GM19035 (cell line): ENCODE measurements around the gene LBHD2.
"Not testable (repeated sequence)": the region's sequence is repeated elsewhere in the genome, so short reads cannot be mapped to it uniquely, and the experiment has no call there.

ENCODE experiments used
- ATAC-seq: cut with Tn5 transposase; IDR thresholded peaks from one replicate; pipeline ENCODE4 v1.9.1; 2021; ENCODE audit not compliant: unreplicated experiment

The LBHD2 gene

DNA sequence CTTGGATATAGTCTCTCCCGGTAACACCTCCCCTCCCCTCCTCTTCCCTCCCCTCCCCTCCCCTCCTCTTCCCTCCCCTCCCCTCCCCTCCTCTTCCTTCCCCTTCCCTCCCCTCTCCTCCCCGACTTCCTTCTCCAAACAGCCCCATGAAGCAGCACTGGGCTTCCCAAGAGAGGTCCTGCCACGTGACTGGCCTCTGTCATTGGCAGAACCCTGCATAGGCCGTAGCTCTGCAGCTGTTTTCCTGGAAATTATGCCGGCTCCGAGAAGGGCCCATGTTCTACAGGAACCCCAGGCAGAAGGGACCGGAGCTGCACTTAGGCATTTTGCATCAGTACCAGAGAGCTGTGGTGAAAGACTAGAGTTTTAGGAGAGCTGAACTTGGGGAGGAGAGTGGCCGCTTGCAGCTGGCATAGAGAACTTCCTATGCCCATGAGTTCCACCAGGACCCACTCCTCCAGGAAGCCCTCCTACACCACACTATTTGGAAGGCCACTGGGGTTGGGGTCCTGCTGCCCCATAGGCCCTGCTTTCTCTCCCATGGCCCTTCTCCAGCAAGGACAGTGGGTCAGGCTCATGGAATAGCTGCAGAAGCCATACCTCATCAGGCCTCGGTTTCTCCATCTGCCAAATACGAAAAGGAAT, 34.1 kb downstream of the LBHD2 start:
- no peak for ATAC-seq

DNA sequence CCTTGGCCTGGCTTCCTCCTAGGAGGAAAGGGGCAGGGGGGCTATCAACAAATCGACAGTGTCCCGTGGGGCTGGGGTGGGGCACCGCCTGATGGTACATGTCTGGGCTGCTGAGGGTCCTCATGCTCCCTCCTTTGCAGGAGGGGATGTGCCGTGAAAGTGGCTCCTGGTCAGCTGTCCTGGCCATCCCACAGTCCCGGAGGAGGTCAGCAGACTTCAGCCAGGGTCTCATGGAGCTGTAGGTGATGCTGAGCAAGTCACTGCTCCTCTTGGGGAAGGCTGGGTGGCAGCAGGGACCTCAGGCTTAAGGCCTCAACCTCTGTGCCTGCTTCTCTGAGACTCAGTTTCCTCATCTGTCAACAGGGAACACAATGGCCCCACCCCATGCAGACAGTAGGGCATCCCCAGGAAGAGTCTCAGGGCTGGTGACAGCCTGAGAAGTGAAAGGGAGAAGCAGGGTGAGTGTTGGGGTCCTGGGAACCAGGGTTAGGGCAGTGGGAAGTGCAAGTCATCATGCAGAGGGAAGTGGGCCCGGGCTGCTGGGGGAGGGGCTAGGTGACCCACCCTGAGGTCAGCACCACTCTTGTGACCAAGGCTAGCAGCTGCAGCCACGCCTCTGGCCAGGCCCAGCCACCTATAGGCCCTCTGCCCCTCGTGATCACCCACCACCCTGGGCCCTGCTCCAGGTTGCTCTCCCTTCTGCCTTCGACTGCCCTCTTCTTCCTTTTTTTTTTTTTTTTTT, 34.8 kb downstream of the LBHD2 start:
- ATAC-seq = no peak

DNA sequence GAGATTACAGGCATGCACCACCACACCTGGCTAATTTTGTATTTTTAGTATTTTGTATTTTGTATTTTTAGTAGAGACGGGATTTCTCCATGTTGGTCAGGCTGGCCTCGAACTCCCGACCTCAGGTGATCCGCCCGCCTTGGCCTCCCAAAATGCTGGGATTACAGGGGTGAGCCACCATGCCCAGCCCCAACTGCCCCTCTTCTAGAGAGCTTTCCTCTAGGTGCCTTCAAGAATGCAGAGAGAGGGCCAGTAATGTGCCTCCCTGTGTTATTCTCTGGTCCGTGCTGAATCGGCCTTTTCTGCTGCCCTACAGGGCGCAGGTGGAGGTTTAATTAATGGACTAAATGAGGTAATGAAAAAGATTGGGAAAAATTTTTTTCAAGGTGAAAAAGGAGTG, 35.5 kb downstream of the LBHD2 start:
- not testable (repeated sequence) for ATAC-seq

DNA sequence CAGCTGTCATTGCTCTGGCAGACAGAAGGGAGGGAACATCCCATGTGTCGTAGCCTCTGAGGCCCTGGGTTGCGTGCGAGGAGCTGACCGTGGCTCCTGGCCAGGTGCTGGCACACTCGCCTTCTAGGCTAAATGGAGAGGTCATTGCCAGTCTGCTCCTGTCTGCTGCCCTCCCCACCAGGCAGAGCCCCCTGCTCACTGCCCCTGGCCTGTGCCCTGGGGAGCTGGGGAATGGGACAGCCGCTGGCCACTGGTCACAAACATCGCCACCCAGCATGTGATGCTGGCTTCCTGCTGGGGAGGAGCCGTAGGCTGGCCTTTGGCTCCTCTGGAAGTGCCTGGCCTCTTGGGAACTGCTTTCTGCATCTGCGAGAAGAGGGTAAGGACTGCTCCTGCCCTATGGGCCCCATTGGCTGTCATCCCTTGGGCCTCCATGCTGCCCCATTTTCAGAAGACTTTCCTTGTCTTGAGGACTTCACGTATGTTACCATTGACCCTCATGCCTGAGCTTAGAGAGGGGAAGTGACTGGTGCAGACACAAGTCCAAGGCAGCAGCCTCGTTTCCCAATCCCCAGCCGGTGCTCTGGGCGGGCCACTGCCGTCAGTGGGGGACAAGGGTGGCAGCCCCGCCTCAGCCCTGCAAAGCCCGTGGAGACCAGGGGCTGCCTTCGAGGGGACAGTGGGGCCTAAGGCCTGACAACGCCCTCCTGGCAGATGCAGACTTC, 37.3 kb downstream of the LBHD2 start:
- no peak for ATAC-seq

DNA sequence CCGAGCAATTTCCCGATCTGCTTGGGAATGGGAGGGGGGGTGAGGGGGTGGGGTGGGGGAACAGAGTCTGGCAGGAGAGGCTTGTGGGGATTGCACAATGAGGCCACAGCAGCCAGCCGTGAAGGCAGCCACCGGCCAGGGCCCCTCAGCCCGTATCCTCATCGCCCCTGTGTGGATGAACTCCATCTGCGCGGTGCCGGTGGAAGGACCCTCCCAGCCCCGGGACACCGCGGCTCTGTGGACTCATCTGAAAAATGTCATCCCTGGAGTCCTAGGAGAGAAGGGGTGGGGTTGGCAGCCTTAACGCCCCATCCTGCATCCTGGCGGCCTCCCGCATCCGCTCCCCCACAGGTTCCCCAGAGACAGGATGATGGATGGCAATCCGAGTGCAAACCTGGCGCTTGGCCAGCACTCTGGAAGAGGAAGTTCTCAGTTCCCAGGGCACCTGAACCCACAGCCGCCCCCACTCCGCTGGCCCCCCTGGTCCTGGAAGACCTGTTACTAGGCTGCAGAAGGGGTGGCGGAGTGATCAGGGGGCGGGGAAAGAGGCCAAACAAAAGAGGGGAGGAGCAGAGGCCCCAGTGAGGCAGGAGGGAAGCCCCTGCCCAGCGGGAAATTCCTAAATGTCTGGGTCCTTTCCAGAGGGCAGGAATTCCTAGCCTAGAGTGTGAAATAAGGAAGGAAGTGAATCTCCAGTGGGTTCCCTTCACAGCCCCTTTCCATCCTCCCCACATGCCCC, 38.0 kb downstream of the LBHD2 start:
- no peak for ATAC-seq

DNA sequence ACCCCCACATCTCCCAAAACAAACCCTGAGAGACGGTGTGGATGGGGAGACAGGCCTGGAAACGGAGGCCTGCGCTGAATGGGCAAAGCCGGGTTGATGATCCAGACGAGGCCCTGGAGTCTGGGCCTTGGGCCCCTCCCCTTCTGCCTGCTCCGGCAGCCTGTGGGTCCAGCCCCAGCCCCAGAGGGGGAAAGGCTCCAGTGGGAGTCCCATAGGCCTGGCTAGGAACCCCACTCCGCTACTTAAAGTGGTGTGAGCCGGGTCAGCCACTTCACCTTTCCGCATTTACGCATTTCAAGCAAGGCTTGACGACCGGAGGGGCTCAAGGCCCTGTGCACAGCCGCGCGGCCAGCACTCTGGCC, 38.6 kb downstream of the LBHD2 start:
- no peak for ATAC-seq

DNA sequence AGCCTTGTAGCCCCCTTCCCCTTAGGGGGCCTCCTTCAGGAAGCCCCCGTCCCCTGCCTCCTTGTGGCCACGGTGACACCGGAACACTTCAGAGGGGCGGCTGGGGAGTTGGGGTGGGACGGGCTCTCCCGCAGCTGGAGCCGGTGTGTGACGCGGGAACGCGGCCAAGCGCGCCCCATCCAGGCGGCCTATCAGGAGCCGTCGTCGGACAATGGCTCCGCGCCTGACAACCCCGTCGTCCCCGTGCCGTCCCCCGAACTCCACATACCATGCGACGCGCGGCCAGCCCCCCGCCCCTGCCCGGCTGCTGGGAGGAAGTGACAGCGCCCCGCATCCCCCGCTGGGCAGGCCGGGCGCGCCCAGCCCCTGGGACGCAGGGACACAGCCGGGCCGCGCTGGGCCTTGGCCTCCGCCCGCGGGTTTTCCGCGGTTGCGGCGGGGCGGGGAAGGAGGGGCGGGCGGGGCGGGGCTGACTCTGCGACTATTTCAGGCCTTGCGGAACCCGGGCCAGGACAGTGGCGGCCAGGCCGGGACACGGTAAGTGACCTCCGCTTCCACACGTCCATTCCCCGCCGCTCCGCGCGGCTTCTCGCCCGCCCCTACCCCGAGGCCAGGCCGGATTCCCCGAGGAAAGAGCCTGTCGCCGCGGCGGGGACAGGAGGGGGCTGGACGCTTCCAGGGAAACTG, 39.1 kb downstream of the LBHD2 start, which contains the start of gene TNFAIP2:
TSS of gene TNFAIP2 (plus strand) at position 515 of the 687 bp plus-strand sequence. CDS start 2,997 bp downstream, outside the sequence.
- no peak for ATAC-seq

DNA sequence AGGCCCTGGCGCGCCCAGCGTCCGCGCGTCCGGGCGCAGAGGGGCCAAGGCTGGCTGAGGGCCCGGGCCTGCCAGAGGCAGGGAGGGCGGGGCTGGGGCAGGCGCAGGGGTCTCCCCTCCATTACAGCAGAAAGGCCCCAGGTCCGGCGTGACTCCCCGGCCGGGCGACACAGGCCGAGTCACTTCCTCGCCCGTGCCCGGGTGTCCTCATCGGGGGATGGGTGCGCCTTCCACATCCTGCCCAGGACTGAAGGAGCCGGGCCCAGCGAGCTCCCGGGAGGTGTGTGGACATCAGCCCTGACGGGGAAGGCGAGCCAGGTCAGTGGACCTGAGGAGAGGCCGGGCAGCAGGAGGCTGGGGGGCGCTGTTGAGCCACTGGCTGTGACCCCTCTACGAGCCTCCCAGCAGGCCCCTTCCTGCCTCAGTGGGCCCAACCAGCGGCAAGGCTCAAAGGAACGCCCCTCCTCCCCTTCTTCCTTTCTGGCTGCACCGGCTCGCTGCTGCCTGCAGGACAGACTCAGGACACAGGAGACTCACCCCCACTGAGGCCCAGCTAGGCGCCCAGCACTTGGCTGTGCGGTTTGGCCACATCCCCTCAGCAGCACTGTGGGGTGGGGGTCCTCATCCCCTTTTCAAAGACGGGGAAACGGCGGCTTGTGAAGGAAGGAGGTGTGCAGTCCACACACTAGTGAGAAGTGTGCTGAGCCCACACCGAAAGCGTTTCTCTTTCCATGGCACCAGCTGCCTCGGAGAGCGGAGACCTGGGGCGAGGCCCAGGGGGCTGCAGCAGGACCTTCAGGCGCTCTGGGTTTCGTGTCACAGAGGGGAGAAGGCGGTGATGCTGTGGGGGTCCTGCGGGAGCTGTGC, 39.9 kb downstream of the LBHD2 start:
- ATAC-seq = no peak

DNA sequence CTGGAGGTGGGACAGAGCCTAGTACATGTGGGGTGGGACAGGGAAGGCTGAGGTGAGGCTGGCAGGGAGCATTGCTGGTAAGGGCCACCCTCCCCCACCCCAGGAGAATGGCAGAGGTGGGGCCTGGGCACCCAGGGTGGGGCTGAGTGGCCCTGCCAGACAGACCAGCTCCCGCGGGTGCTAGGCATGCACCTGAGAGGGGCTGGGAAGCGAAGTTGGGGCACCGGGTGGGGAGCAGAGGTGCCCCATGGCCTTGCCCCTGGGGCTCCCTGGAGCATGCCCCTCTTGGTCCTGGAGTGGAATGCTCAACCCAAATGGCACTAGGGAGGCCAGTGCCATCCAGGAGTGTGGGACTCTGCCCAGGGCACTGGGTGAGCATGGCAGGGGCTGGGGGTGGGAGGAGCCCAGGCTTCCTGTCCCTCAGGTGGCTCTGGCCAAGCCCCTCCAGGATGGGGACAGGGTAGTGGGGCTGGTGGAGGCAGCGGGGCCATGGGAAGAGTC, 40.5 kb downstream of the LBHD2 start:
- no peak for ATAC-seq

DNA sequence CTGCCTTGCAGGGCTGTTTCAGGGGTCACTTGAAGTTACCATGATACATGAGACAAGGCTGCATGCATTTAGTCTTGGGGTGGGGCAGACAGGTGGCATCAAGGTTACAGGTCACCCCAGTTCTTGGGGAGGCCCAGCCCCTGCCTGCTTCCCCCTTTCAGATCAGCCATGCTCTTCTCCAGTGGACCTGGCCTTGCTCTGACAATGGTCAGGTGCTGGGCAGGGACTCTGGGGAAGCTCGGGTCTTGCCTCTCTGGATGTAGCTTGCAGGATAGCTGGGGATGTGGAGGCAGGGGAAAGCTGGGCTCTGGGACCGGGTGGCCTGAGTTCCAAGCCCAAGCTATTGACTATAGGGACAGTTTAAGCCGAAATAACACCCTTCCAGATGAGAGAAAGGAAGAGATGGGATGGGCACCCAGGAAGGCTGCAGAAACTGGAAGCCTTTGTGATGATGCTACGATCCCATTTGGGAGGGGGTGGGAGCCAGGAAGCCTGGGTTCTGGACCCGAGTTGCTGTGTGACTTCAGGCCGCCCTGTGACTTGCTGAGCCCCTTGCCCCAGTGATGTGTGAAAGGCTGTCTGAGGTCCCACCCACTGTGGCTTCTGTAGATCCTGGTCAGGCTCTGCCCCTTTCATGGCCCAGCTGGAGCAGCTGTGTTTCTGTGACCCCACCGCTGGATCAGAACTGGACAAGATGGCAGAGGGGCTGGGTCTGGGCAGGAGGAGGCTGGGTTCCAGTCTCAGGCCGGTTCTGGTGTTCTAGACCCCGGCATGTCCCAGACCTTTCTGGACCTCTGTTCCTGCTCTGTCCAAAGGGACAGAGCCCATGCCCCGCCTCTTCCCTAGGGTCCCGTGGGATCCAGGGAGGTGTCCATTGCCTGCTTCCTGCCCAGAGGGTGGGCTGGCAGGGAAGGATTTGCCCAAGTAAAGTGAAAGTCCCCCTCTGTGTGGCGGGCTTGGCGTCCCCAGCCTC, 41.4 kb downstream of the LBHD2 start:
- ATAC-seq = no peak

DNA sequence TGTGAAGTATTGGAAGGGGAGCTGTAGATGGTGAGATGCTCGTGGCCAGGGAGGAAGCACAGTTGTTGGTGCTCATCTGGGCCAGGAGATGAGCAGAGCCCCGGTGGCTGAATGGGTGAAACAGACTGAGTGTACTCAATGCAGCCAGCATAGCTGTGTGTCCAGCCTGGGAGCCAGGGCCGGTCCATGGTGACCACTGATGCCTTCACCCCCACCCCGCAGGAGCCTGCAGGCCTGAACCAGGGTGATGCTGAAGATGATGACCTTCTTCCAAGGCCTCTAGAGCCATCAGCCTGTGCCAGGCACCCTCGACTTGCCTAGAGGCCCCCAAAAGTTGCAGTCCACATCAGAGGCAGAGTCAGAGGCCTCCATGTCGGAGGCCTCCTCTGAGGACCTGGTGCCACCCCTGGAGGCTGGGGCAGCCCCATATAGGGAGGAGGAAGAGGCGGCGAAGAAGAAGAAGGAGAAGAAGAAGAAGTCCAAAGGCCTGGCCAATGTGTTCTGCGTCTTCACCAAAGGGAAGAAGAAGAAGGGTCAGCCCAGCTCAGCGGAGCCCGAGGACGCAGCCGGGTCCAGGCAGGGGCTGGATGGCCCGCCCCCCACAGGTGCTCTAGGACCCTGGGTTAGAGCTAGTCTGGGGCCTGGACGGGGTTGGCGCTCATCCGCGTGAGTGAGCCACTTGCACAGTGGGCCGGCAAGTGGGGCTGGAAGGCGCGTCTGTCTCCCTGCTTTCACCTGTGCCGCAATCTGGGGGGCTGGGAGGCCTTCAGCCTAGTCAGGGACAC, 42.3 kb downstream of the LBHD2 start:
- ATAC-seq = no peak

DNA sequence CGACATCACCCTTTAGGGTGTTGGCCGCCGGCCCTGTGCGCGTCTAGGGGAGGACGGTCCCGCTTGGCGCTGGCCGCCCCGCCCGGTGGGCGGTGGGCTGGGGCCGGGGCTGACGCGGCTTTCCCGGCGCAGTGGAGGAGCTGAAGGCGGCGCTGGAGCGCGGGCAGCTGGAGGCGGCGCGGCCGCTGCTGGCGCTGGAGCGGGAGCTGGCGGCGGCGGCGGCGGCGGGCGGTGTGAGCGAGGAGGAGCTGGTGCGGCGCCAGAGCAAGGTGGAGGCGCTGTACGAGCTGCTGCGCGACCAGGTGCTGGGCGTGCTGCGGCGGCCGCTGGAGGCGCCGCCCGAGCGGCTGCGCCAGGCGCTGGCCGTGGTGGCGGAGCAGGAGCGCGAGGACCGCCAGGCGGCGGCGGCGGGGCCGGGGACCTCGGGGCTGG, 42.9 kb downstream of the LBHD2 start:
- ATAC-seq = no peak

DNA sequence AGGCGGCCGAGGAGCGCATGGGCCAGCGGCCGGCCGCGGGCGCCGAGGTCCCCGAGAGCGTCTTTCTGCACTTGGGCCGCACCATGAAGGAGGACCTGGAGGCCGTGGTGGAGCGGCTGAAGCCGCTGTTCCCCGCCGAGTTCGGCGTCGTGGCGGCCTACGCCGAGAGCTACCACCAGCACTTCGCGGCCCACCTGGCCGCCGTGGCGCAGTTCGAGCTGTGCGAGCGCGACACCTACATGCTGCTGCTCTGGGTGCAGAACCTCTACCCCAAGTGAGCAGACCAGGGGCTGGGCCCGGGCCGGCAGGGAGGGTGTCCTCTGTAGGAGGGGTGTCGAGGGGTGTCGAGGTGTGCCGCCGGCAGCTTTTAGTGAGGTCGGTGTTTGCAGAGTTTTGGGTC, 43.3 kb downstream of the LBHD2 start:
- ATAC-seq = no peak

DNA sequence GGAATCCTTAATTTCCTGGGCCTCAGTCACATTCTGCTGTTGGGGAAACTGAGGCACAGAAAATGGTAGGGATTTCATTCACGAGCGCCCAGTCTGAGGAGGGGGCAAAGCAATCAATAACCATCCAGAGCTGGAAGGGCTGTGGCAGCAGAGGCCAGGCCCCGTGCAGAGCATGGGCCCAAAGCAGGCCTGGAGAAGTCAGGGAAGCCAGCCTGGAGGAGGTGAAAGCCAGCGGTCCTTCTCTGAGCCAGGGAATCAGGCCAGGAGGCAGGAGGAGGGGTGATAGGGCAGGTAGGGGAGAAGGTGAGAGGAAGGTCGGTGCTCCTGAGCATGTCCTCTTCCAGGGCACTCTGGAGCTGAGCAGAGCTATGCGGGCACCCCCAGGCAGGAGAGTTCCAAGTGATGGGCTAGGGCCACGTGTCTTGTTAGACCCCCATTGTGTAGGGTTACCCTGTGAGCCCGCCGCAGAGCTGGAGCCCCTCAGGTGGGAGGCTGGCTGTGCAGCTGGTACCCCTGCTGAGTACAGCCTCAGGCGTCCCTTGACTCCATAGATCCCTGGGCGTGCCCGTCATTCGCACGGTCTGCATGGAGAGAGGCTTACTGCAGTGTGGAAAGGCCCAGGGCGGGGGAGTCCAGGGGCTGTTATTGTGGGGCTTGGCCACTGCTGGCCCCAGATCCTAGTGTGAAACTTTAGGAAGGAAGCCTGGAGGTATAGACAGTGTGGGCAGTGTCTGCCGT, 44.0 kb downstream of the LBHD2 start:
- no peak for ATAC-seq

DNA sequence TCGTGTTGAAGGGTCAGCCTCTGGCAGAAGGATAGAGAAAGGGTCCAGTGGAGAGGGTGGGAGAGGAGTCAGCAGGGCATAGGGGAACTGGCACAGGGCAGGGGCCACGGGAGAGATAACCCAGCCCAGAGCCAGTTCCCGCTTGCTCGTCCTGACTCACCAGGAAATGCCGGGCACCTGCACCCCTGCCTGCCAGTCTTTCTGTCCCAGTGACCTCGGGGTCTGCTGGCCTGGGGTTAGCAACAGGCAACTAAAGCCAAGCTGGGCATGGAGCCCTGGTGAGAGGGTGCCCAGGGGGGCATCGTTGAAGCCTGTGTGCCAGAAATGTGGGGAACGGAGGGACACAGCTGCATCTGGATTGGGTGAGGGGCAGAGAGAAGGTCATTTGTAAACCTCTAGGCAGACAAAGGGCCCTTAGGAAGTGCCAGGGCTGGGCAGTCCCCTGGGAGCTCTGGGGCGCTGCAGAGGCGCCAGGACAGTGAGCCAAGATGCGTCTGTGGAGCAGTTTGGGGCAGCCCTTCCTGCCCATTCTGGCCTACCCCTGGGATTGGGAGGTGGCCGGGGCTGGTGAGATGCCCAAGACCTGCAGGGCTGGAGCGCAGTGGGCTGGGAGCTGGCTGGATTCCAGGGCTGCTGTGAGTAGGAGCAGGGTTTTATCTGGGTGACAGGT, 44.8 kb downstream of the LBHD2 start:
- ATAC-seq = no peak

DNA sequence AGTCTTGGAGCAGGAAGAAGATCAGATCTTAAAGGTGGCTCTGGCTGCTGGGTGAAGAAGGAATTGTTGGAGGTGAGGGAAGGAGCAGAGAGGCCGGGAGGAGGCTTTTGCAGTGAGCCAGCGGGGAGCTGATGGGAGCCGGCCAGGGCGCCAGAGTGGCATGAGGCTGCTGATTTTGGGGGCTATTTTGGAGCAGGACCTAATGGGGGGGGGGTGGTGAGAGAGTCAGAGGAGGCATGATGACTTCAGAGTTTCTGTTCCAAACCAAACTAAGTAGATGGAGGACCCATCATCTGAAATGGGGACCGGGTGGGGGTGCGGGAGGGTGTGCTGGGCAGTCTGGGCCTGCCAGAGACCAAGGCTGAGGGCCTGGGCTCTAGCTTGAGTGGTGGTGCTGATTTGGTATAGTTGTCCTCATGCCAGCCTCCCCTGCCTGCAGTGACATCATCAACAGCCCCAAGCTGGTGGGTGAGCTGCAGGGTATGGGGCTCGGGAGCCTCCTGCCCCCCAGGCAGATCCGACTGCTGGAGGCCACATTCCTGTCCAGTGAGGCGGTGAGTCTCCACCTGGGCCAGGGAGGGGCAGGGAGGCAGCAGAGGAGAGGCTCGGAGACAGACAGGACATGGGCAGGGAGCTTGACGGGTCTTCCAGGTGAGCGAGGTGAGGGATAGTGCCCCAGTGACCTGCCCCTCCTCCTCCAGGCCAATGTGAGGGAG, 45.4 kb downstream of the LBHD2 start:
- ATAC-seq = no peak
